ENCODE data around the gene FOXD2.

DNA sequence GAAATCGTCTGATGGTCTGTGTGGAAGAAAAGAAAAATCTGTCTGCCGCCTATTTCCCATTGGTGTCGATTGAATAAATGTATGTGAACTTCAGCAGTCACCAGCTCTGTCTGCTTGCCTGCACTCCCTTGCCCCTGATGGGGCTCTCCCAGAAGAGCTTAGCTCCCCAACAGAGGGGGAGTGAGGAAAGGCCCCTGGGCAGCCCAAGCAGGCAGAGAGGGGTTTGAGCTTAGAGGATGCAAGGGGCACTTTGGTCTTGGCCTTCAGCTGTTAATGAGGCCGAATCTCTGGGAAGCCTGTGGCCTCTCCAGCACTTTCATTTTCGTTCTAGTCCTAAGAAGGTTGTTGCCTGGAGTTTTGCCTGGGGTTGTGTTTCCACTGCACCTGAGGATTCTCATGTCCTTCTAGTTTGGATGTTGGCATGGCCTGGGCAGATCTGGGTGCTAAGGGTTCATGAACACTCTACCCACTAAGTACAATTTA is 2.8 kb downstream of the FOXD2 start:
- TF ChIP-seq, protein P1, sequence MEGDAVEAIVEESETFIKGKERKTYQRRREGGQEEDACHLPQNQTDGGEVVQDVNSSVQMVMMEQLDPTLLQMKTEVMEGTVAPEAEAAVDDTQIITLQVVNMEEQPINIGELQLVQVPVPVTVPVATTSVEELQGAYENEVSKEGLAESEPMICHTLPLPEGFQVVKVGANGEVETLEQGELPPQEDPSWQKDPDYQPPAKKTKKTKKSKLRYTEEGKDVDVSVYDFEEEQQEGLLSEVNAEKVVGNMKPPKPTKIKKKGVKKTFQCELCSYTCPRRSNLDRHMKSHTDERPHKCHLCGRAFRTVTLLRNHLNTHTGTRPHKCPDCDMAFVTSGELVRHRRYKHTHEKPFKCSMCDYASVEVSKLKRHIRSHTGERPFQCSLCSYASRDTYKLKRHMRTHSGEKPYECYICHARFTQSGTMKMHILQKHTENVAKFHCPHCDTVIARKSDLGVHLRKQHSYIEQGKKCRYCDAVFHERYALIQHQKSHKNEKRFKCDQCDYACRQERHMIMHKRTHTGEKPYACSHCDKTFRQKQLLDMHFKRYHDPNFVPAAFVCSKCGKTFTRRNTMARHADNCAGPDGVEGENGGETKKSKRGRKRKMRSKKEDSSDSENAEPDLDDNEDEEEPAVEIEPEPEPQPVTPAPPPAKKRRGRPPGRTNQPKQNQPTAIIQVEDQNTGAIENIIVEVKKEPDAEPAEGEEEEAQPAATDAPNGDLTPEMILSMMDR (IDR thresholded peaks at IDR 0.05; ENCODE audit: low read length): no peak
- TF ChIP-seq EZH2 (IDR thresholded peaks at IDR 0.05; ENCODE audit: borderline replicate concordance, low read length): no peak
